HG03439 (cell line): ENCODE measurements around the gene DIAPH2.

Experiments used
- ATAC-seq: cut with Tn5 transposase; IDR thresholded peaks from one replicate; pipeline ENCODE4 v1.9.1; 2021; ENCODE audit warnings: mild to moderate bottlenecking, moderate library complexity; ENCODE audit not compliant: unreplicated experiment

DIAPH2 gene

DNA sequence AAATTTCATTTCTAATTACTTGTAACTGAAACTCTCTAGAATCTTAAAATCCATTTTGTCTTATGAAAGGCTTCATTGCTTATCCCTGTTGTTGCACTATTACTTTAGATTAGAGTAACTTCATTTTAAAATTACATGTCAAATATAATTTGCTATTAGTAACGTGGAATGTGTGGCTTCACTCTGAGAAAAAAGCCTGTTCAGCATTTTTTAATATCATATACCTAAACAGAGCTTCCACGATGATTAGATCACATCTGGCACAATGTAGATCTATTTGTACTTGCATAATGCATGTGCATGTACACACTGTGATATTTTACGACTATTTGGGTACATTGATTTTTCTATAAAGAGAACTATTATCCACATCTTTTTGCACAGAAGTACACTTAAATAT lies 847.2 kb downstream of the DIAPH2 start:
- ATAC-seq: no peak

DNA sequence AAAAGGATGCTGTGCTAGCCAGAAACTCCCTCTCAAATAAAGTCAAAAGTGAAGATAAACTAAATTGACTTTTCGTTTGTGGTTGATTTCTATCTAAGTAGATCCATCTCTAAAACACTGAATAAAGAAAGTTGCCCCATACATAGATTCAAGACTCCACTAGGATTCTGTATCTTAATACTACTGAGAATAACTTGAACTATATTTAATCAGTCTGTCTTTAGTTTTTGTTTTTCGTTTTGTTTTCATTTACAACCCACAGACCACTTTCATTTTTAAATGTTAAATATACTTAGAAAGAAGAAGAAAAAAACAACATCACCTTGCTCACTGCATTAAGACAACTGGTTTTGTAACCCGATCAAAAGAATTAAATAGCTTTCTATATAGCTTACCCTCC lies 854.1 kb downstream of the DIAPH2 start:
- no peak for ATAC-seq

DNA sequence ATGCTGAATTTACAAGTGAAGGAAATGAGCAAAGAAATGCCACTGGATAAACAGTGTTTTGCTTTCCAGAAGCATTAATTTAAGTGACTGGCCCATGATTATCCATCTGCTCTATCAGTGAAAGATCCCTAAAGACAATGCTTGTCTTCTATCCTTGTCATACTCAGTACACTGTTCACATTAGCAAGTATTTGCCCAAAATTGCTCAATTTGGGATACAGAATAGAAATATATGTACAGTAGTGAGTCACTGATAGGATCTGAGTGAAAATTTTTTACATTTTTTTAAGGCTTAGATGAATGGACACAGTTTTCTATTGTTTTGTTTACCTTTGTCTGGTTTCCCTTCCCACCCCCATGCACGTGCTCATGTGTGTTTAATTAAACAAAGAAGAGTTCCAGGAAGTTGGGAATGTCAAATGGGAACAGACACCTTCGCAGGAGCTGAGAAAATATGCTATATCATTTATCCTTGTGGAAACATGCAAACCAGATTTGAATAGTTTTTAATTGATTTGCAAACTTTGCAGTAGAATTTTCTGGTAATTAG lies 855.4 kb downstream of the DIAPH2 start:
- no peak for ATAC-seq

DNA sequence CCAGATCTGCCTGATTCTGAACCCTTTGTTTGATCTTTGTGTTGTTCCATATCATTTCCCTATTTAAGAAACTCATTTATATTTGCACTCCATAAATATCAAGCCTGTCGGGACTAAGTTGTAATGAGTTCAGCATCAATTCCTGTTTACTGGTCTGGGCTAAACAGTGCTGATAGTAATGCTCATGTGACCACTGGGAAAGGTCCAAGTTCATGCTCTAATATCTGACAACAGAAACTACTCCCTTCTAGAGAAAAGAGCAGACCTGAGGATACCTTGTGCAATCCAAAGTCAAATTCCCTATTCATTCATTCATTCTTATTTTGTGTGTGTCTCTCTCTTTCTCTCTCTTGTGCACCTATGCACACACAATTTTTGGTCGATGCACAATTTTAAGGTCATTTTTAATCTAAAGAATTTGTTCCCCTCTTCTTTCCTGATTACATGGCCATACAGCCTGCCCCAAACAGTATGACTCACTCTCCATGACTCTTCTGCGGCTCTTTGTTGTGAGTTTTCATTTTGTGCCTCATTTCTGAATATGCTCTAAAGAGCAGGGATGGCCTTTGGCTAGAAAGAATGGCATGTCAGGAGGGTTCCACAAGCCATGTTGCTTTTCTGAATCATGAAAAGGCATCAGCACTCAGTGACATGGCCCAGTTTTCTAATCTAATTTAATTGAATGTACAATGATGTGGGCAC lies 863.4 kb downstream of the DIAPH2 start:
- ATAC-seq: no peak

DNA sequence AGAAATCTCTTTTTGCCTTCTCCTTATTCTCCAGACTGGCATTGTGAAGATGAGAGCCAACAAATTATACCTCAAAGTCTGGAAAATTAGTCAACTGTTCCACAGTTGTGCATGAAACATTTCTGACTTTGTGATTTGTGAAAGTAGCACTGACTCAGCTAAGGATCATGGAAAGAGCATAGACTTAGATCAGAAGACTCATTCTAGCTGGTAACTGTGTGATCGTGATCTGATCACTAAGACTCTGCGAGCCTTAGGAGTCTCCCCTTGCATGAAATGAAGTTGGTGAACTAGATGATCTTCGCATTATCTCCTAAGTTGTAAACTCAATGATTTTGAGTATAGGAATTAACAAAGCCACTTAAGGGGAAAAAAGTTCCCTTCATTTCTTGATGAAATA lies 867.2 kb downstream of the DIAPH2 start:
- ATAC-seq: no peak

DNA sequence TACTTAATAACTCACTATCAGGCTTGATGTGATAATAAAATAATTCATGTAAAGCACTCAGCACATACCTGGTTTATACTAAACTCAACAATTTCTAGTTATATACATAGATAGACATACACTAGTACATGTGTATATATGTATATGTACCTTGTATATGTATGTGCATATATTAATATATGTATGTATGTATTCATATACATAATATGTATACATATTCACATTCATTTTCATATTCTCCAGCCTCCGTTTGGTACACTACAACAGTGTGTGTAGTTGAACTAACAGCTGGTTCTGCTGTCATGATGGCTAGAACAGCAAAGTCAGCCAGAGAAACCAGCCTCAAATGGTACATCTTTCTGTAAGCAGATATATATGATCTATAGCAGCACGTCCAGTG lies 869.2 kb downstream of the DIAPH2 start:
- ATAC-seq: no peak

DNA sequence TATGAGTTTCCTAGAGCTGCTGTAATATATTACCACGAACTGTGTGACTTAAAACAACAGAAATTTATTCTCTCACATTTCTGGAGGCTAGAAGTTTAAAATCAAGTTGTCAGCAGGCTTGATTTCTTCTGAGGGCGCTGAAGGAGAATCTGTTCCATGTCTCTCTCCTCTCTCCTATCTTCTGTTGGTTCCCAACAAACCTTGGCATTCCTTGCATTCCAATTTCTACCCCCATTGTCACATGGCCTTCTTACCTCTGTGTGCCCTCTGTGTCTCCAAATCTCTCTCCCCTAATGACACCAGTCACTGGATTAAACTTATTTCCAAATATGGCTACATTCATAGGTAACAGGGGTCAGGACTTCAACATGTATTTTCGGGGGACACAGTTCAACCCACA lies 871.7 kb downstream of the DIAPH2 start:
- ATAC-seq: no peak

DNA sequence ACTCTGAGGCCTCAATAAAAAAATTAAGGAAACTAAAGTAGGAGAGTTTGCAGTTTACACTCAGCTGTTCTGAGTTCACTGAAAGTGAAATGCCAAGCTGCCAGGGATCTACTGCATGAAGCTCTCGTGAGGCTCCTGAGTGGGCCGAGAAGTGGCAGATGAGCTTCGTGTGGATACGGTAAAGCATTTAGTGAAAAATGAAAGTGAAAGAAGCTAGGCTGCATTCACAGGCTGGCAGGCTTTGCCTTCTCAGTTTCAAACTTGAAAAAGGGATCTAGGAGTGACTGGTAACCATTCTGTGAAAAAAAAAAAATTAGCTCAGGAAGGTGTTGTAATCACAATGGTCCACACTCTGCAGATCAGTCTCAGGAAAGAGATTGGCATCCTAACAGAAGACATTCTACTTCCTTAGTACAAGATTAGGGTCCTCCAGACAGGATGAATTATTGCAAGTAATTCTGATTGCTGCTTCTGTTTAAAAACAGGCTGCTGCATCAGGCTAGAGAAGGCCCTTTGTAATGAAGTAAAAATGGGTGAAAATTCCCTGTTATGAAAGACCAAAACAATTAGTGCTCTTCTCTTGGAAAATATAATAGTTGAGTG lies 879.0 kb downstream of the DIAPH2 start:
- ATAC-seq: peak; percentile 100

DNA sequence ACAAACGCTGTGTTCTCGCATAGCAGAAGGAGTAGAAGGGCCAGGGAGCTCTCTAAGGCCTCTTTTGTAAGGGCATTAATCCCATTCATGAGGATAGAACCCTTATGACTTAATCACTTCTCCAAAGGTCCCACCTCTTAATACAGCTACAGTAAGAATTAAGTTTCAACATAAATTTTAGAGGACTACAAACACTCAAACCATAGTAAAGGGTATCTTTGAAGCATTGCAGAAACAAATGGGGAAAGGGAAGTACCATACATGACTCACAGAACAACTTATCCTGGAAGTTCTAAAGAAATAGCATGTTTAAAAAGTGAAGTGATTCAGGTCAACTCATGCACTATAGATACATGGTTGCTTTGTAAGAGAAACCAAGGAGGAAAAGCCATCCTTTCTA lies 879.9 kb downstream of the DIAPH2 start:
- ATAC-seq: no peak

DNA sequence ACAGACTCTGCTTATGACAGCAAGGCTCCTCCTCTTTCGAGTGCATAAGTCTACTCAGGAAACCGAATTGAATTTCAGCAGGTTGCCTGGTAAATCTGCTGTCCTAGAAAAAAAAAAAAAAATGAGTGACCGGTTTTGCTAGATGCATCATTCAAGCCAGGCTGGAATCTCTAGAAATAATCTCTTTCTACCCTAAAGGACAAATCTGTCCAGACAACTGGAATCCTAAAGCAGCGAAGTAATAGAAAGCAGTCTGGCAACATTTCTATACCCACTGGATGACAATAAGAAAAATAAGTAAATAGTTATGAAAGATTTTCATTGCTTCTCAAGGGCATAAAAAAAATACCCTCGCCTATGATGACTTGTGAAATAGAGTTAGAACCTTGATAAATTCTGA lies 902.5 kb downstream of the DIAPH2 start:
- no peak for ATAC-seq

DNA sequence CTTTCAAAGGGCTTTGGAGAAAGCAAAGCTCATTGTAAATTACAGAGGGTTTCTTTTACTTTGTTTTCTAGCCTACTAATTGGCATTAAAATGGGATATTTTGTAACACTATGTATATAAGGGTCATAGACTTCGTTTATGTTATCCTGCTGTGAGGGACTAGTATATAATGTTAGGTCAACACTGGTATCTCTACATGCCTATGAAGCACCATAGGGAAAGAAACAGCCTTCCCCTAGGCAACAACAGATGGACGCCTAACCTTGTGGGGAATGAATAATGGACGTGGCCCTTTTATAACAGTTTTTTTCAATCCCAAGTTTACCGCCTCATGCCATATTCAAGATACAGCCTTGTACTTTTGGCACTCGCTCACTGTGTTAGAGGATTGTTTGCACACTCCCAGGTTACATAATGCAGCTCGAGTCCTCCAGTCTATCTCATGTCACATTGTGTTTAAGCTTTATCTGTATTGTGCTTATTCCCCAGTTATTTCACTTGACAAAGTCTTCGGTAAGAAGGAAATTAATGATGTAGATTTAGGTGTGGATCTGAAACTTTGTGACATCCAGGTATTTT lies 910.1 kb downstream of the DIAPH2 start:
- ATAC-seq: no peak

DNA sequence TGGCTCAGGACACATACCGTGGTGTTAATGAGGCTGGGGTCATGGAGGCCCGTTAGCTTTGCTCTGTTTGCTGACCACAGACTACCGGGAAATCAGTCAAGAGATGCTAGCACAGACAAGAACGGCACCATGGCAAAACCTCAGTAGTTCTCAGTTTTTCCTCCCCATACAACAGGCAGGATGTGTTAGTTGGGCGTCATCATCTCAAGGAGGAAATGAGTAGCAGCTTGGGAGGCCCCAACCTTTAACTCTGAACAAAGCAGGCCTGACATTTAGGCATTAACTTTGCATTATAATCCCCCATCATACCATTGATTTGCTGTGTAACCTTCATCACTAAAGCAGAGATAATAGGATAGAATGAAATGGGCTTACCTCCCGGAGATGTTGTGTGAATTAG lies 913.3 kb downstream of the DIAPH2 start:
- no peak for ATAC-seq

DNA sequence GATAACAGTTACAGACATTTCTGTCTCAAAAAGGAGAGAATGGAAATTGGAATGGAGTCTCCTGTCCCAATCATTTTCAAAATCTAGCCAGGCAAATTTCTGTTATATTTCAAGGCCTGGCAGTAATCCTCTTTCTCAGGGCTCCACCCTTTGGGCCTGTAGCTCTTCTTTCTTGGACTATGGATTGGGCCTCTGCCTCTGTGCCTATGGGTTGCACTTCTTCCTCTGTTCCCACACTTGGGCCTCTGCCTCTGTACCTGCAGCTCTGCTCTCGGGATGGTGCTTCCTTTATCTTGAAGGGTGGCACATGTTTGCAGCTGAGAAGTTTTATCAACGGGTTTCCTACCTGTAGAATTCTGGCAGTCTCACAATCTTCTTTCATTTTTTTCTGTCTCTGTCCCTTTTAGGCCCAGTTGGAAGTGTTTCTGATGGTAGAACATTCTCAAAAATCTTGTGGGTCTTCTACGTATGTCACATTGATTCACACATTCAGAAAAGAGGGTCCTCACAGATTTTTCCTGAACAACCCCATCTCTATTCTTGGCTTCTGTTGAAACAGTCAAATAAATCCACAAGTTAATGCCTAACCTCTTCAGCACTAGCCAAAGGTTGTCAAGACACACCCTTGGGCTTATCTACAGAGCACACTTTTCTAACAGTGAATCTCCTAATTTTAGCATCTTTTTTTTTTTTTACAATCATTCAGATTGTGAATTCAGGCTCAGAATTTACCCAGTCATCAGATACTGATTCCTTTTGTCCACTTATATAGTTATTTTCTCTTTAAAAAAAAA lies 918.0 kb downstream of the DIAPH2 start:
- ATAC-seq: no peak

DNA sequence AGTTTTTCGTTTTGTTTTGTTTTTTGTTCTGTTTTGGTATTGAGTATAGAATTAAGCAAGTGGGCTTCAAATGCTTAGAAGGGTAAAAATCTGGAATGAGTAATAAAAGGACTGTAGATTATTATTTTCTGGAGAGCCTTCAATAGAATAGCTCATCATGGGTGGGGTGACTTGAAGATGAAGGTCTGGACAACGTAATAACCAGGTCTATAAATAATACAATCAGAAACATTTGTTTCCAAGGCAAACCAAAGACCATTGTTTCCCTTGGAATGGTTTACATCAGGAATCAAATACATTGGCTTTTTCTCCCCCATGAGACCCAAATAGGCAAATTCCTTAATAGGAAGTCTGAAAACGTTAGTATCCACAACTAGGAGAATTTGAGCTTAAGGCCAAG lies 920.6 kb downstream of the DIAPH2 start:
- no peak for ATAC-seq

DNA sequence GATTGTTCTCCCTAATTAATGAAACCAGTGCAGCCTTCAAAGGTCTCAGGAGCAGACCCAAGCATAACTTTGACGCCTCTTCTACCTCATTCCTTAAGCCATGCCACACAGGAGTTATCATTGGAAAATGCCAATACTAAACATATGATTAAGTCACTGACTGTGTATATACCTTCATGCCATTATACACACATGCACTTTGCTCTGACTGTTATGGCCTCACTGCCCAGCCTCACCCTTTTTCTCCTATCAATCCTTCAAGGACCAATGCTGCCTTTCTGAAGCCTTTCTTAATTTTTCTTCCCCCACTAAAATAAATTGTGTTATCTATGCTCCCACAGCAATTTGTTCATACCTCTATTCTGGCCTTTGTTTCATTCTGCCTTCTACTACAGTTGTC lies 924.7 kb downstream of the DIAPH2 start:
- no peak for ATAC-seq

DNA sequence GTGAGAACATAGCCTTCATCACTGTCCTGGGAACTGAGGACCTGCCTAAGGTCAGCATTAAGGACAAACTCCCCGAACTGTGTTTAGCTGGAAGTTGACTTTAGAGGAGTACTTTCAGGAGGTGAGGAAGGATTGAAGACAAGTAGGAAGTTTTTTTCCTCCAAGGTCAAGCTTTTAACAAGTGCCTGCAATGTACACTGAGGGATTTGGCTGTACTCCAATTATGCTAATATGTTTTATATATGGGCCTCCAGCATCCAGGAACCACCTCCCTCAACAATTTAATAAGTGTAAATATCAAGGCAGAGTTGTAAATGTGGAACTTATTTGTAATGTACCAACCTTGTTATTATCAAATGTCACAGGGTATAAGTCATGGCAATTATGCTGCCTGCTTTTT lies 925.3 kb downstream of the DIAPH2 start:
- no peak for ATAC-seq

DNA sequence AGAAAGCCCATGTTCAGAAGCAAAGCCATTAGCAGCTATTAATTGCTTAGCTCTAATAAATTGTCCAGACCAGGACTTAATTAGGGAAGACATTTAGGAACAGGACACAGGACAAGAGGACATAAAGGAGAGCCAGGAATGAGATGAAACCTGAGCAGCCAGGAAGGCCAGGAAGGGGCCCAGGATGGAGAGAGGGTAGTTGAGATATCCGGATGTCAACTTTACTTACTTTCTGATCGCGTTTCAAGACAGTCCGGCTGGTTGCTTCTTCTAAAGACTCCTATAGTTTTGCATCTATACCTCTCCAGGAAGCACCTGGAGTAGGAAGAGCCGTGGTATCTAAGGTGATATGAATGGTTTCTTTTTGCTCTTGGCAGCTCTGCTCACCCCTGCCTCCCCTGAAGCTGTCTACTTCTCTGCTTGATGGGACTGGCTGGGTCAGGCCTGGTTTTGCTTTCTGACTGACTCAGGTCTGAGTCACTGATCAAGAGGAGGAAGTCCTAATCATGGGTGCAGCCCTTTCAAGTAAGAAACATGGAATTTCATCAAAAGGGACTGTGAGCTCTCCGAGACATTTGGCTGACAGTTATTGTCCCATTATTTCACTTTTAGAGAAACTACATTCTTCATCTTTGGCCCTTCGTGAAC lies 932.4 kb downstream of the DIAPH2 start:
- peak; percentile 99 for ATAC-seq

DNA sequence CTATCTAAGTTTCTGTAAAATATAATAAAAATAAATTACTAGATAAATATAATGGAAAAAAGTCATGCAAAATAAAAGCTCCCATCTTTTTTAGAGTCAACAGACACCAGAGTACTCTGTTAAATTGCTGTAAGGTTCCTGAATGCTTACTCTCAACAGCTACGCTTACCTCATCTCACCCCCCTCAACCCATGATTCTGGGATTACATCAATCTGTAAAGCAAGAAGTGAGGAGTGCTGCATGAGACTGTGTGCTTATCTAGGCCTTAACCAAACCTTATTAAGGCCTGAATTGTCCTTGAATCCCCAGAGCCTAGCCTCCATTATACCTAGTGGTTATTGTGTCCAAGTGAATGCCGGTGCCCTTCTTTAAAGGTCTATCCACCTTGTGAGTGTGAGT lies 934.9 kb downstream of the DIAPH2 start:
- no peak for ATAC-seq

DNA sequence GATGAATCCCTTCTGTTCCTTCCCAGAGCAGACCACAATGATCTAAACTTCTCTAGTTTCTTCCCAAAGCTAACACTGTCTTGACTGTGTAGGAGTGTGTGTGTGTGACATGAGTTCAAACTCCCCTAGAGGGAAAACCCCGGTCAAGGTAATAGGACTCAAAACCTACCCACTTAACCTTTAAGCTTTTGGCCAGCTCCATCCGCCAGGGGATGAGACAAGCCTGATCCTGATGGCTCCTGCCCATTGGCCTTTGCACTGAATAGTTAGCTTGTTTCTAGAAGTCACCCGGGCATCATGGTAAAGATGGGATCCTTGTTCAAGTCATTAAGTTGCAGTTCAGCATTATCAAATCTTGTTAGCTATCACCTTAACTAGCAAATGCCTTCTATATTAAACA lies 937.5 kb downstream of the DIAPH2 start:
- ATAC-seq: no peak

DNA sequence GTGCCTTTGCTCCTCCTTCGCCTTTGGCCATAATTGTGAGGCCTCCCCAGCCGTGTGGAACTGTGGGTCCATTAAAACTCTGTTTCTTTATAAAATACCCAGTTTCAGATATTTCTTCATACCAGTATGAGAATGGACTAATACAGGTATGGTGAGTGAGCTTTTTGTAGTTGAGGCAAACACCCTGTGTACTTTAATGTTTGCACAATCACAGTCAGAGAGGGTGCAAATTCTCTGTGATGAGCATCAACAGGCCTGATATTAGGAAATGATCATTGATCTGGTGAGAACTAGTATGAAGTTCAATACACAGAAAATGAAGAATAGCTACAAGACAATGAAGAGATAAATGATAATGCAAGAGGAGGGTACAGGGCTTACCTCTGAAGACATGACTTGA lies 943.7 kb downstream of the DIAPH2 start:
- no peak for ATAC-seq
